Stomach (tissue), 4 donors: ENCODE results near the gene APOLD1.

Experiments used
- CTCF ChIP-seq, 7 experiments: fragments of 450-650 bp in 4 of 7; fragments of 200-600 bp in 3 of 7; sonication (generic) in 3 of 7; IDR thresholded peaks; one replicate each; pipeline ENCODE4 v1.5.1; 2016 to 2019; ENCODE audit warnings: antibody characterized with exemption in 7 of 7, control low read depth in 2 of 7, mild to moderate bottlenecking in 1 of 7
- POLR2A ChIP-seq, 4 donors: fragments of 450-650 bp; IDR thresholded peaks; one replicate each; pipeline ENCODE4 v1.6.1; 2016; ENCODE audit warnings: antibody characterized with exemption in 4 of 4, control low read depth in 2 of 4, mild to moderate bottlenecking in 1 of 4, moderate library complexity in 1 of 4

- TF ChIP-seq POLR2A (IDR thresholded peaks at IDR 0.05) (no peak), CTCF (IDR thresholded peaks at IDR 0.05) (peak in 1 of 7 experiments; percentile 2)
These were observed 21.5 kb downstream of the APOLD1 start for GRCh38 chr12:12806784-12807516.
